Loucy (cell line): ENCODE data around the gene ANXA4.

ENCODE experiments used
- CTCF ChIP-seq: fragments of 200-600 bp; sonication (generic); conservative IDR thresholded peaks from 2 replicates; pipeline ENCODE4 v1.5.1; 2014; ENCODE audit warnings: mild to moderate bottlenecking, antibody characterized with exemption, low read length
- EZH2phosphoT487 ChIP-seq: fragments of 200-600 bp; IDR thresholded peaks from 2 replicates; pipeline ENCODE4 v1.6.1; 2018; ENCODE audit warnings: antibody characterized with exemption, mild to moderate bottlenecking, moderate library complexity, borderline replicate concordance

- TF ChIP-seq CTCF (no peak), EZH2phosphoT487 (no peak)
These were observed 49.1 kb downstream of the ANXA4 start for GRCh38 chr2:69791045-69791444.
